Epidermal melanocyte (primary cell): Measurements from ENCODE around the gene RMND5A.

Experiments
- DNase-seq: peaks from one replicate; pipeline ENCODE4 v3.0.0; 2011; ENCODE audit warnings: low spot score; ENCODE audit not compliant: insufficient read length

RMND5A gene

GRCh38 chr2:86825693-86826381 lies 105.7 kb downstream of the RMND5A start:
- no peak for DNase-seq

DNA sequence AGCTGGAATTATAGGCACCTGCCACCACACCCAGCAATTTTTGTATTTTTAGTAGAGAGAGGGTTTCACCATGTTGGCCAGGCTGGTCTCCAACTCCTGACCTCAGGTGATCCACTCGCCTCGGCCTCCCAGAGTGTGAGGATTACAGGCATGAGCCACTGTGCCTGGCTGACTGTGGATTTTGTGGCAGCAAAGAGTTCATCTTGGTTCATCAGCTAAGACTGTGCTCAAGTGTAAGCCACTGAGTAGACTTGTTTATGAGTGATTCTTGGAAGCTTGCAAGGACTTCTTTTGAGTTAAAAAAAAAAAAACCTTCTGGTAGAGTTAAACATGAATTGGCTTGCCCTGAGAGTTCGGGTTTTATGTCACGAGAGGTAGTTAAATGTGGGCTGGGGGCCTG lies 106.9 kb downstream of the RMND5A start:
- no peak for DNase-seq
